ENCODE results near the gene MEIS1. TPM values are rescaled to one million over a fixed set of nuclear protein-coding genes. Genes with fewer than 3 reads are reported as not detected.

The MEIS1 gene
- 1.7 to 3.8 TPM (median 2.0 TPM) in 5 replicates for total RNA-seq (2022; extraction: Qiagen RNA extraction; ENCODE audit: low read depth)

DNA sequence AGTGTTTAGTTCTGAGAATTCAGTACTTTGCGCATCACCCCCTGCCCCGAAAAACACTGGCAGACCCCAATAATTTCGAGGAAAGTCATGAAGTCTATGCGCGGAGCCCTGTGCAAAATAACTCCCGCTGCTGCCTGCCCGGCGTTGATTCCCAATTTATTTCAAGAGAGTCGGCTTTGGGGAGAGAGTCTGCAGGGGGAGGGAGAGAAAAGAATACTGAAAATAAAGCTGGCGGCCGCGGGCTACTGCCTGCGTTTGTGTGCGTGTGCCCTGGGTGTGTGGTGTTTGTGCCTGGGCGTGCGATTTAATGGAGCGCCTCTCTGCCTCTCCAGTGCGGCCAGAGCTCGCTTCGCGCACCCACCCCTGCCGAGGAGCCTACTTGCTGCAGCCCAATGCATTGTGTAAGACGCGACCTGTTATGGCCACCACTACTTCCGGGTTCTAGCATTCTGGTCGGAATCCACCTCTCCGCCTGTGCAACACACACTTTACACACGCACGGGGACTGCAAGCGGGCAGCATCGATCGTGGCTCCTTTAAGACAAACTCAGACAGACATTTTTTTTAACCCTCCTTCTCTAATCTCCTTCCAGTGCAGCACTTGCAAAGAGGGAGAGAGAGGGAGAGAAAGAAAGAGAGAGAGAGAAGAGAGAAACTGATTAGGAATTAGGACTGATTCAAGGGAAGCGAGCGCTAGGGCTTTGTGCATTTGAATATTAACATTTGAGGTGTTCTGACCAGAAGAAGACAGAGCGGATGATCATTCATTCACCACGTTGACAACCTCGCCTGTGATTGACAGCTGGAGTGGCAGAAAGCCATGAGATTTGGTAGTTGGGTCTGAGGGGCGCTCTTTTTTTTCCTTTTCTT lies at the start of gene MEIS1:
MEIS1 (plus strand) TSS at position 447 of the 870 bp plus-strand sequence. CDS start 732 bp downstream, outside the sequence.

All from A549 treated with RU486 at 1 μM for 4 hours (cell line).